Dendritic cell treated with granulocyte-macrophage colony-stimulating factor and Interleukin-4, amounts not matched to agents 40 ng/mL and 50 ng/mL, for 4 days (primary cell): Measurements from ENCODE around the gene RBM19.
"Not testable (repeated sequence)": the region's sequence is repeated elsewhere in the genome, so short reads cannot be mapped to it uniquely, and the experiment has no call there.

ENCODE experiments used
- H3K27ac Mint-ChIP-seq: one replicate; pipeline ENCODE4 v1.8.0; 2022; ENCODE audit warnings: mild to moderate bottlenecking, mixed read lengths
- H3K27me3 Mint-ChIP-seq: one replicate; pipeline ENCODE4 v1.8.0; 2022; ENCODE audit warnings: mild to moderate bottlenecking, mixed read lengths
- H3K36me3 Mint-ChIP-seq: one replicate; pipeline ENCODE4 v1.8.0; 2022; ENCODE audit warnings: low read depth, mixed read lengths
- H3K4me1 Mint-ChIP-seq: one replicate; pipeline ENCODE4 v1.8.0; 2022; ENCODE audit warnings: low read depth, mixed read lengths
- H3K4me3 Mint-ChIP-seq: one replicate; pipeline ENCODE4 v1.8.0; 2022; ENCODE audit warnings: mild to moderate bottlenecking, moderate library complexity, mixed read lengths
- H3K9me3 Mint-ChIP-seq: one replicate; pipeline ENCODE4 v1.8.0; 2022; ENCODE audit warnings: mixed read lengths
- intact Hi-C: fragments of 100-400 bp; cut with micrococcal nuclease; formaldehyde crosslinking; loops from one replicate; pipeline ENCODE4 v1.15.0; 2022

The RBM19 gene

GRCh38 chr12:113996026-113996425 is 29.9 kb upstream of the RBM19 start:
- H3K4me3 Mint-ChIP-seq, result no peak overlapping the region
- H3K36me3 Mint-ChIP-seq, result no peaks in the 10 kb centered on the region
- H3K27ac Mint-ChIP-seq, result no peak overlapping the region
- H3K4me1 Mint-ChIP-seq, result no peaks in the 10 kb centered on the region
- H3K27me3 Mint-ChIP-seq, result peaks cover 34% of the 10 kb centered on the region
- H3K9me3 Mint-ChIP-seq, result no peaks in the 10 kb centered on the region
- intact Hi-C loops, result no loop called here

DNA sequence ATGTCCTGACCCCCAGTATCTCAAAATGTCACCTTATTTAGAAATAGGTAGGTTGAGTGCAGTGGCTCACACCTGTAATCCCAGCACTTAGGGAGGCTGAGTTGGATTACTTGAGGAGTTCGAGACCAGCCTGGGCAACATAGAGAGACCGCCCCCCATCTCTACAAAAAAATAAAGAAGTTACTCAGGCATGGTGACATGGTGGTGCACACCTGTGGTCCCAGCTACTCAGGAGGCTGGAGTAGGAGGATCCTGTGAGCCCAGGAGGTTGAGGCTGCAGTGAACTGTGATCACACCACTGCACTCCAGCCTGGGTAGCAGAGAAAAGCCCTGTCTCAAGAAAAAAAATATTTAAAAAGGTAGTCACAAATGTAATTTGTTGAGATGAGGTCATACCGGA is 27.9 kb upstream of the RBM19 start:
- intact Hi-C loops, result no loop called here
- Mint-ChIP-seq H3K36me3 (no peaks in the 10 kb centered on the region), H3K4me1 (no peaks in the 10 kb centered on the region), H3K9me3 (no peaks in the 10 kb centered on the region), H3K27ac (no peak overlapping the region), H3K27me3 (peaks cover 35% of the 10 kb centered on the region), H3K4me3 (no peak overlapping the region)

GRCh38 chr12:113992751-113993150 is 26.6 kb upstream of the RBM19 start:
- H3K4me3 Mint-ChIP-seq, H3K4me1 Mint-ChIP-seq, H3K9me3 Mint-ChIP-seq, H3K36me3 Mint-ChIP-seq, intact Hi-C loops, H3K27ac Mint-ChIP-seq: not testable (repeated sequence)
- peaks cover 33% of the 10 kb centered on the region for H3K27me3 Mint-ChIP-seq

GRCh38 chr12:113991224-113992044 is 25.3 kb upstream of the RBM19 start:
- Mint-ChIP-seq H3K9me3 (no peaks in the 10 kb centered on the region), H3K36me3 (no peaks in the 10 kb centered on the region), H3K27ac (no peak overlapping the region), H3K4me1 (no peaks in the 10 kb centered on the region), H3K27me3 (peaks cover 27% of the 10 kb centered on the region), H3K4me3 (no peak overlapping the region)
- intact Hi-C loops, result no loop called here

DNA sequence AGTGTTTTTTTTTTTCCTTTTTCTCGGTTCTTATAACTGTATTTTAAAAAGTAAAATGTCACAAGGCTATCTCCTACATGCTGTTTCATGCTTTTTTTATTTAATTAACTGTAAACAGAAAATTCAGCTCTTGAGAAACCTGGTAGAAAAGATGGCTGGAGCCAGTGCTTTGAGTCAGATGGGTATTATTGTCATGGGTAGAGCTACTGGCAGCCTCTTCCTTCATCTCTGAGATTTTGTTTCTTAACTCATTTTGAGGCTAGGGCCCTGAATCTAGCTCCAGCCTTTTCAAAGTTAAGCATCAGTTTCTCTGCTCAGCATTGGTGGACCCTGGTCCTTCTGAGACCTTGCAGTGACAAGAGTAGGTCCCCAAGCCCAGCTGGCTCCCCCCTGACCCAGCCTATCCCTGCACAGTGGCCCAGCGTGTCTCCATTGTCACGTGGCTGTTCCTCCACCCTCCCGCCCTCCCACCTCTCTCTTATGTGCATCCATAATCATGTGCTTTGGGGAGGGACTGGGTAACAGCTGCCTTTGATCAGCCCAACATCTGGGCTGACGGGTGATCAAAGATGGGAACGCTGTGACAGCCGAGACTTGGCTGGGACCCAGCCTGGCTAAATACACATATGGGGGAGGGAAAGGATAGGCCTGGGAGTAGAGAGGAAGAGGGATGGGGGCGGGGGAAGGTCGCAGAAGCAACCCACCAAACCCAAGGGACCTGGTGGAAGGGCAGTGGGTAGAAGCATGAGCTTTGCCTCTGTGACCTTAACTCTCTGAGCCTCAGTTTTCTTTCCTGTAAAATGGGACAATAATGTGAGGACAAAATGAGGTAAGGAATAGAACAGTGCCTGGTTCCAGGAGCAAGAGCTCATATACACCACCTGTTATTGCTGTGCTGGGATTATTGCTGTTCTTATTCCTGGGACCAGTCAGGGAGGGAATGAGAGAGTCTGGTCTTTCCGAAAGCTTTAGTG is 24.4 kb upstream of the RBM19 start:
- Mint-ChIP-seq H3K27me3 (peaks cover 22% of the 10 kb centered on the region), H3K9me3 (no peaks in the 10 kb centered on the region), H3K36me3 (no peaks in the 10 kb centered on the region), H3K4me1 (no peaks in the 10 kb centered on the region), H3K27ac (no peak overlapping the region), H3K4me3 (no peak overlapping the region)
- intact Hi-C loops, result no loop called here

- H3K4me1 Mint-ChIP-seq, result no peaks in the 10 kb centered on the region
- H3K4me3 Mint-ChIP-seq, result no peak overlapping the region
- peaks cover 19% of the 10 kb centered on the region for H3K27me3 Mint-ChIP-seq
- no peaks in the 10 kb centered on the region for H3K36me3 Mint-ChIP-seq
- intact Hi-C loops, result no loop called here
- no peak overlapping the region for H3K27ac Mint-ChIP-seq
- H3K9me3 Mint-ChIP-seq, result no peaks in the 10 kb centered on the region
Measured at GRCh38 chr12:113988976-113989375, 22.9 kb upstream of the RBM19 start.

- H3K27me3 Mint-ChIP-seq, result peaks cover 16% of the 10 kb centered on the region
- H3K36me3 Mint-ChIP-seq, result no peaks in the 10 kb centered on the region
- H3K9me3 Mint-ChIP-seq, result no peaks in the 10 kb centered on the region
- H3K27ac Mint-ChIP-seq, result no peak overlapping the region
- intact Hi-C loops, result no loop called here
- H3K4me3 Mint-ChIP-seq, result no peak overlapping the region
- H3K4me1 Mint-ChIP-seq, result no peaks in the 10 kb centered on the region
Measured at GRCh38 chr12:113988064-113988451, 21.9 kb upstream of the RBM19 start.

DNA sequence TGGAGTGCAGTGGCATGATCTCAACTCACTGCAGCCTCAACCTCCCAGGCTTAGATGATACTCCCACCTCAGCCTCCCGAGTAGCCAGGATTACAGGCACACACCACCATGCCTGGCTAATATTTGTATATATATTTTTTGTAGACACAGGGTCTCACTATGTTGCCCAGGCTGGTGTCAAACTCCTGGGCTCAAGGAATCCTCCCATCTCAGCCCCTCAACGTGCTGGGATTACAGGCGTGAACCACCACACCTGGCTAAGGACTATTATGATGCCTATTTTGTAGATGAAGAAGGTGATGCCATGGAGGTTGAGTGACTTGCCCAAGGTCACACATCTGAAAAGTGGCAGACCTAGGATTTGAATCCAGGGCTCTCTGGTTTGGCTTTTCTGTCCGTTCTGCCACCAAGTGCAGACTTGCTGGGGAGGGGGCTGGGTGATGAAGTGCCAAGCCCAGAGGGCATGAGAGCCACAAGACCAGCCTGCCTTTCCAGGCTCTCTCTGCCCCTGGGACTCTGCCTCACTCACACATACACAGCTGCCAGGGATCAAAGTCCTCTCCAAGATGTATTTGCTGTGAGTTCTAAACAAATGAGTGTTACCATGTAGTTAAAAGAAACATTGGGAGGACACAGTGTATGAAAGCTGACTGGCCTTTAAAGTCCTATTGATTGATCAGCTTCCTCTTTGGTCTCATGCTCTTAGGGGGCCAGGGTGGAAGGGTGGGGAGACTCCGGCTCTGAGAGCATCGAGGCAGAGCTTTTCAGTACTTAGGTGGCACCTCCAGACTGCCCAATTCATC is 21.3 kb upstream of the RBM19 start:
- intact Hi-C loops, result no loop called here
- no peak overlapping the region for H3K27ac Mint-ChIP-seq
- H3K36me3 Mint-ChIP-seq, result no peaks in the 10 kb centered on the region
- no peaks in the 10 kb centered on the region for H3K4me1 Mint-ChIP-seq
- H3K27me3 Mint-ChIP-seq, result peaks cover 13% of the 10 kb centered on the region
- no peak overlapping the region for H3K4me3 Mint-ChIP-seq
- no peaks in the 10 kb centered on the region for H3K9me3 Mint-ChIP-seq

GRCh38 chr12:113984464-113984863 is 18.3 kb upstream of the RBM19 start:
- no peaks in the 10 kb centered on the region for H3K36me3 Mint-ChIP-seq
- intact Hi-C loops, result loop anchor here (5.0 kb wide), 2 partner anchors 643 to 1933 kb away; no protein-coding TSS in a partner anchor
- H3K27me3 Mint-ChIP-seq, result peaks cover 13% of the 10 kb centered on the region
- no peak overlapping the region for H3K4me3 Mint-ChIP-seq
- no peak overlapping the region for H3K27ac Mint-ChIP-seq
- no peaks in the 10 kb centered on the region for H3K9me3 Mint-ChIP-seq
- no peaks in the 10 kb centered on the region for H3K4me1 Mint-ChIP-seq

DNA sequence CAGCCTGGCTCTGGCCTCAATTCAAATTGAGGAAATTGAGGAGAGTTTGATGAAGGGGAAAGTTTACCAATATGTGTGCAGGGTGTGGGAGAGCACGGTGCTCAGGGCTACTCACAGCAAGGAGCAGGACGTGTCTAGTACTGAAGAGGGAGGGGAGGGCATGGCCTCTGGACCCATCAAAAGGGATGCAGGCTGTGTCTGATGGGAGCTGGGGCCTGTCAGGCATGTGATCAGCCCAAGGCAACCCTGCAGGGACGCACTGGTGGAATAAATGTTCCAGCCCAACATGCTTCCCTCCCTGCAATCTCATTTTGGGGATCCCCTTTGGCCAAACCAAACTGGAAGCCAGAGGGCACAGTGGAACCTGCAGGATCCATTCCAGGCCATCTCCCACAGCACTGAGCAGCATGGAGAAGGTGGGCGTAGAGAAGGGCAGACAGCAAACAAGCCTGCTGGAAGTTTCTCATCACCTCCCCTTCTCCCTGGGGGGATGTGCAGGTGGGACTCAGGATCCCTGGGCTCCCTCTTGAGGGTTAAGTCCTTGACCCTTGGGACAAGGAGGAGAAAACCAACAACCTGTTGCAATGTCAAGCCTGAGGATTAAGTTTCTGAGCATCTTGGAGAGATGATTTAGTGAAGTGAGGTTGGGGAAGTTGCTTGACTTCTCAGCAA is 17.8 kb upstream of the RBM19 start:
- intact Hi-C loops, result loop anchor here (5.0 kb wide), 2 partner anchors 643 to 1933 kb away; no protein-coding TSS in a partner anchor
- Mint-ChIP-seq H3K9me3 (no peaks in the 10 kb centered on the region), H3K27me3 (peaks cover 12% of the 10 kb centered on the region), H3K27ac (no peak overlapping the region), H3K4me1 (no peaks in the 10 kb centered on the region), H3K4me3 (no peak overlapping the region), H3K36me3 (no peaks in the 10 kb centered on the region)

GRCh38 chr12:113983265-113983664 is 17.1 kb upstream of the RBM19 start:
- H3K9me3 Mint-ChIP-seq, result no peaks in the 10 kb centered on the region
- peaks cover 9% of the 10 kb centered on the region for H3K27me3 Mint-ChIP-seq
- H3K36me3 Mint-ChIP-seq, result no peaks in the 10 kb centered on the region
- intact Hi-C loops, result loop anchor here (5.0 kb wide), 2 partner anchors 644 to 1934 kb away; no protein-coding TSS in a partner anchor
- no peaks in the 10 kb centered on the region for H3K4me1 Mint-ChIP-seq
- no peak overlapping the region for H3K4me3 Mint-ChIP-seq
- H3K27ac Mint-ChIP-seq, result no peak overlapping the region

GRCh38 chr12:113981876-113982275 is 15.8 kb upstream of the RBM19 start:
- Mint-ChIP-seq H3K36me3 (no peaks in the 10 kb centered on the region), H3K4me3 (no peak overlapping the region), H3K27ac (no peak overlapping the region), H3K9me3 (no peaks in the 10 kb centered on the region), H3K4me1 (no peaks in the 10 kb centered on the region), H3K27me3 (peaks cover 9% of the 10 kb centered on the region)
- intact Hi-C loops, result loop anchor here (5.0 kb wide), 2 partner anchors 645 to 1935 kb away; no protein-coding TSS in a partner anchor
